Osteocyte (in vitro differentiated cells): ENCODE results near the gene RIOK2. TPM values are rescaled to one million over a fixed set of nuclear protein-coding genes. Genes with fewer than 3 reads are reported as not detected.

ENCODE experiments used
- DNase-seq: peaks from one replicate; pipeline ENCODE4 v3.0.0; 2021; ENCODE audit warnings: mixed read lengths; ENCODE audit not compliant: unreplicated experiment; ENCODE audit errors: extremely low spot score
- H3K27ac Mint-ChIP-seq: one replicate; pipeline ENCODE4 v1.8.0; 2021; ENCODE audit warnings: mild to moderate bottlenecking, mixed read lengths; ENCODE audit not compliant: unreplicated experiment
- H3K27me3 Mint-ChIP-seq: one replicate; pipeline ENCODE4 v1.8.0; 2021; ENCODE audit warnings: mixed read lengths; ENCODE audit not compliant: unreplicated experiment
- H3K36me3 Mint-ChIP-seq: one replicate; pipeline ENCODE4 v1.8.0; 2021; ENCODE audit warnings: mixed read lengths; ENCODE audit not compliant: unreplicated experiment
- H3K4me1 Mint-ChIP-seq: one replicate; pipeline ENCODE4 v1.8.0; 2021; ENCODE audit warnings: mixed read lengths; ENCODE audit not compliant: unreplicated experiment
- H3K4me3 Mint-ChIP-seq: one replicate; pipeline ENCODE4 v1.8.0; 2021; ENCODE audit warnings: mild to moderate bottlenecking, moderate library complexity, mixed read lengths; ENCODE audit not compliant: unreplicated experiment
- H3K9me3 Mint-ChIP-seq: one replicate; pipeline ENCODE4 v1.8.0; 2021; ENCODE audit warnings: mixed read lengths; ENCODE audit not compliant: unreplicated experiment
- total RNA-seq: library from RNA; stranded (reverse); gene quantifications from 2 replicates; pipeline ENCODE4 v1.2.1, GENCODE V29; 2021
- TF ChIP-seq, protein P1 (sequence below): fragments of 200-600 bp; sonication (generic); IDR thresholded peaks from 2 replicates; pipeline ENCODE4 v1.5.0; 2021; ENCODE audit warnings: antibody characterized with exemption, mild to moderate bottlenecking, moderate library complexity

Gene RIOK2
- total RNA-seq, 1 donor from 2014 or later, result 23.4 TPM

DNA sequence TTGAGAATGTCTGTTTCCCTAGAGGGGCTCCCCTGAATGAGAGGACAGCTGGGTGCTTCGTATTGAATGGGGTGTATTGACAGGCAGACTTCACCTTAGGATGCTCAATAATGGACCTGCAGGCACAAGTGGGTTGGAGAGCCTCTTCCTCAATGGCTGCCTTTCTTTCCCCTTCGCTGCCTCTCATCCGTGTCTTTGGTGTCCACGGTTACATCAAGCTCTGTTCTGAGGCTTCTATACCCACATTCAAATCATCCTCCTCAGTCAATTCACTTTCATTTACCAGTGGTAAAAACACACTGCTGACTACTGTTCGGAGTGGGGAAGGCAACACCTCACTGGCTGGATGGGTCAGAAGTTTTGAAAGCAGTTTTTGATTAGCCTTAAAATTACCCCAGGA, 61.2 kb downstream of the RIOK2 start:
- Mint-ChIP-seq H3K36me3 (no peaks in the 10 kb centered on the region), H3K4me3 (no peak overlapping the region), H3K27ac (no peak overlapping the region), H3K4me1 (no peaks in the 10 kb centered on the region), H3K9me3 (no peaks in the 10 kb centered on the region), H3K27me3 (peaks cover 16% of the 10 kb centered on the region)
- DNase-seq, result no peak
- TF ChIP-seq, protein P1, sequence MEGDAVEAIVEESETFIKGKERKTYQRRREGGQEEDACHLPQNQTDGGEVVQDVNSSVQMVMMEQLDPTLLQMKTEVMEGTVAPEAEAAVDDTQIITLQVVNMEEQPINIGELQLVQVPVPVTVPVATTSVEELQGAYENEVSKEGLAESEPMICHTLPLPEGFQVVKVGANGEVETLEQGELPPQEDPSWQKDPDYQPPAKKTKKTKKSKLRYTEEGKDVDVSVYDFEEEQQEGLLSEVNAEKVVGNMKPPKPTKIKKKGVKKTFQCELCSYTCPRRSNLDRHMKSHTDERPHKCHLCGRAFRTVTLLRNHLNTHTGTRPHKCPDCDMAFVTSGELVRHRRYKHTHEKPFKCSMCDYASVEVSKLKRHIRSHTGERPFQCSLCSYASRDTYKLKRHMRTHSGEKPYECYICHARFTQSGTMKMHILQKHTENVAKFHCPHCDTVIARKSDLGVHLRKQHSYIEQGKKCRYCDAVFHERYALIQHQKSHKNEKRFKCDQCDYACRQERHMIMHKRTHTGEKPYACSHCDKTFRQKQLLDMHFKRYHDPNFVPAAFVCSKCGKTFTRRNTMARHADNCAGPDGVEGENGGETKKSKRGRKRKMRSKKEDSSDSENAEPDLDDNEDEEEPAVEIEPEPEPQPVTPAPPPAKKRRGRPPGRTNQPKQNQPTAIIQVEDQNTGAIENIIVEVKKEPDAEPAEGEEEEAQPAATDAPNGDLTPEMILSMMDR, result no peak

DNA sequence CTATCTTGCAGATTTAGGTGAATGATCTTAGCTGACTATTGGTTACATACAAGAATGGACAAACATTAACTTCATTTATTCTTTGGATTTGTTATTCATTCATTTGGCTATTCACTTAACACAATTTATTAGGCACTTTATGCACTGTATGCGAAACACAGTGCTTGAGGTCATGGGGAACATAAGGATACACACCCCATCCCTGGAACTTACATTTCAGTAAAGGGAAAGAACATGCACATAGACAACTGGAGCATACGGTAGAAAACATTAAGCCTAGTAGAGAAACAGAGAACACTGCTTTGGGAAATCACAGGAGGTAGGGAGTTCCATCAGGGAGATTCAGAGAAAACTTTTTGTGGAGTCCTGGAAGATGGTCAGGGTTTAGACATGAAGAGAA, 62.9 kb downstream of the RIOK2 start:
- Mint-ChIP-seq H3K27ac (no peak overlapping the region), H3K4me3 (no peak overlapping the region), H3K36me3 (no peaks in the 10 kb centered on the region), H3K4me1 (no peaks in the 10 kb centered on the region), H3K9me3 (no peaks in the 10 kb centered on the region), H3K27me3 (peaks cover 13% of the 10 kb centered on the region)
- TF ChIP-seq, protein P1, result no peak
- DNase-seq, result no peak

DNA sequence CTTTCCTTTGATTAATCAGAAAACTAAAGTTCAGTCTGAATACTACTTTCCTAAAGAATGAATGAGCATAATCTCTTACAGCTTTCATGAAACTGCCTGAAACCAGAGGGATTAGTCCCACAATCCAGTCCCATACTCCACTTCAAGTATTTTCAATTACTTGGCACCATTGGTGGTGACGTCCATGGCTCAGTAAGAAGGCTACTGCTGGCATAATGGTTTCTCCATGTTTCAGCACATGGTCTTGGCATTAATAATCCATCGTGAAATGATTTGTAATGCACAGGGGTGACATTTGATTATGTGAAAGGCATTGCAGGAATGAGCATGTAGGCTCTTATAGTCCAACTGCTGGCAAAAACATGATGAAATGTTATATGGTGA, 64.0 kb downstream of the RIOK2 start:
- Mint-ChIP-seq H3K27me3 (peaks cover 13% of the 10 kb centered on the region), H3K9me3 (no peaks in the 10 kb centered on the region), H3K27ac (no peak overlapping the region)

DNA sequence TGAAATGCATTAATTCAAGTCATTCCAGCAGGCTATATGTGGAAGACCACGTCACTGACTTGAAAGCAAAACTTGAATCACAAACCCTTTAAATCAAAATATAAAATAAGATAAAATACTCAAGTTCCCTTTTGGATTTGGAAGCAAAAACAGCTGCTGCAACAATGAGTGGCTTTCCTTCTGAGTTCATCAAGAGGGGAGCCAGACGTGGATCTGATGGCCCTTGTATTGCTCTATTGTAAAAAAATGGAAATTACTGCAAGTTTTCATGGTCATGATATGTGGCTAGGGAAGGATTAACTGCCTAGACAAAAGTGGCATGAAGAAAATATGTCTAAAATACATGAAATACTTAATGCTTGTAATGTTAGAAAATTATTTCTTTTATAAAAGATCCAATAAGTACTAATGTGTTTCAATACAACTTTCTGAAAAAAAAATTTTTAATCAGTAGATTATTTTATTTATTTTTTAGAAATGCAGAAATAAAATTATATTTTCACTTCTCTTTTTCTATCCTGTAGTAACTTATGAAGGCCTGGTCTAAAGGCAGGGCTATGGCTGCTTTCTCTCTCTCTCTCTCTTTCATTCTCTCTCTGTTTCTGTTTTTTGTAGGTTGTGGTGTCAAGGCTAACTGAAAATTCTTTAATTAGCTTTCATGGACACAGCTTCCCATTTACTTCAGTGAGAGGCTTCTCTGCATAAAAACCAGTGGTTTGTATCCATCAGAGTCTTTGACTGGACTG, 64.6 kb downstream of the RIOK2 start:
- no peaks in the 10 kb centered on the region for H3K4me1 Mint-ChIP-seq
- no peak overlapping the region for H3K4me3 Mint-ChIP-seq
- no peak overlapping the region for H3K27ac Mint-ChIP-seq
- no peak for DNase-seq
- H3K9me3 Mint-ChIP-seq, result no peaks in the 10 kb centered on the region
- TF ChIP-seq, protein P1, result no peak
- H3K27me3 Mint-ChIP-seq, result peaks cover 9% of the 10 kb centered on the region
- H3K36me3 Mint-ChIP-seq, result no peaks in the 10 kb centered on the region

More for the DNA sequence above, 64.0 kb downstream of the RIOK2 start:
- H3K4me1 Mint-ChIP-seq, result no peaks in the 10 kb centered on the region
- TF ChIP-seq, protein P1, result no peak
- H3K4me3 Mint-ChIP-seq, result no peak overlapping the region
- H3K36me3 Mint-ChIP-seq, result no peaks in the 10 kb centered on the region
- DNase-seq, result no peak

DNA sequence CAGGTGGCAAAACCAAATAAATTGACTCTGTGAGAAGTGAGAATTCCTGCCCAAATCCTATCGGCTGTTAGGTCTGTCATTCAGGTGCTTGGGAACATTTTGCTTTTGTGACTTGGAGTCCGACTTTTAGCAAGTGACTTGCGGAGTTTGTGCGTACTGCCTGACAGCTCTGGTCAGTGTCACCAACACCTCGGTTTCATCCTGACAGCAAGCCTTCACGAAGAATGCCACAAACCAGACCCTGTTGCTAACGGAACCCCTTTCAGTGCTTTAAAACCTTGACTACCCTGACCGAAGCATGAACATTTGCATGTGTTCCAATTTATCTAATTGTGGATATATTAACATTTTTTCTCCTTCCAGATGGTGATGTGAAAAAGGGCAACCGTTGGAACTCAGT, 67.1 kb downstream of the RIOK2 start:
- Mint-ChIP-seq H3K27me3 (no peaks in the 10 kb centered on the region), H3K36me3 (no peaks in the 10 kb centered on the region), H3K27ac (no peak overlapping the region), H3K4me3 (no peak overlapping the region), H3K9me3 (no peaks in the 10 kb centered on the region), H3K4me1 (no peaks in the 10 kb centered on the region)
- TF ChIP-seq, protein P1, result no peak
- no peak for DNase-seq
